GM18505 (cell line): ENCODE data around the gene MYOM3.
"Not testable (repeated sequence)": the region's sequence is repeated elsewhere in the genome, so short reads cannot be mapped to it uniquely, and the experiment has no call there.

Experiments used
- ATAC-seq: cut with Tn5 transposase; IDR thresholded peaks from one replicate; pipeline ENCODE4 v1.9.1; 2021; ENCODE audit not compliant: unreplicated experiment
- POLR2A ChIP-seq: IDR thresholded peaks from 4 replicates; pipeline ENCODE4 v1.6.1; 2011; ENCODE audit warnings: borderline replicate concordance; ENCODE audit not compliant: insufficient read depth, insufficient read length; ENCODE audit errors: extremely low read depth

MYOM3 gene

GRCh38 chr1:24052220-24052619 lies 59.7 kb downstream of the MYOM3 start:
- ATAC-seq: no peak
- TF ChIP-seq POLR2A: no peak

- ATAC-seq: no peak
- TF ChIP-seq POLR2A: no peak
Measured at GRCh38 chr1:24051206-24051945, 60.6 kb downstream of the MYOM3 start.

- ATAC-seq: no peak
- no peak for TF ChIP-seq POLR2A
Measured at GRCh38 chr1:24049733-24050132, 62.2 kb downstream of the MYOM3 start.

- not testable (repeated sequence) for ATAC-seq
Measured at GRCh38 chr1:24048894-24049293, 63.0 kb downstream of the MYOM3 start.

GRCh38 chr1:24048205-24048869 lies 63.6 kb downstream of the MYOM3 start:
- TF ChIP-seq POLR2A: no peak
- no peak for ATAC-seq

GRCh38 chr1:24047110-24047477 lies 64.8 kb downstream of the MYOM3 start:
- ATAC-seq: no peak
- TF ChIP-seq POLR2A: no peak

- TF ChIP-seq POLR2A: no peak
- no peak for ATAC-seq
Measured at GRCh38 chr1:24045771-24046170, 66.2 kb downstream of the MYOM3 start.

- ATAC-seq: not testable (repeated sequence)
Measured at GRCh38 chr1:24044672-24045071, 67.3 kb downstream of the MYOM3 start.

GRCh38 chr1:24043345-24044032 lies 68.4 kb downstream of the MYOM3 start:
- no peak for ATAC-seq
- no peak for TF ChIP-seq POLR2A

GRCh38 chr1:24042315-24042714 lies 69.6 kb downstream of the MYOM3 start:
- TF ChIP-seq POLR2A: no peak

GRCh38 chr1:24036088-24036487 lies 75.8 kb downstream of the MYOM3 start:
- no peak for ATAC-seq
- TF ChIP-seq POLR2A: no peak

More at GRCh38 chr1:24042315-24042714, 69.6 kb downstream of the MYOM3 start:
- no peak for ATAC-seq

- ATAC-seq: no peak
- TF ChIP-seq POLR2A: no peak
Measured at GRCh38 chr1:24032981-24033380, 79.0 kb downstream of the MYOM3 start.

GRCh38 chr1:24030976-24031516 lies 80.9 kb downstream of the MYOM3 start:
- not testable (repeated sequence) for ATAC-seq
